ENCODE measurements around the gene C6orf132.

- TF ChIP-seq SETDB1 (IDR thresholded peaks at IDR 0.05; ENCODE audit: low read length) = no peak
- no peak for TF ChIP-seq TAF1 (IDR thresholded peaks at IDR 0.05; ENCODE audit: control insufficient read depth, extremely low read depth, insufficient read depth, low read length, severe bottlenecking)
- TF ChIP-seq LARP7 (IDR thresholded peaks at IDR 0.05) = 0 out of 2 replicates have a peak, but pooled peaks have one; percentile 20
- no peak for TF ChIP-seq HBP1 (CRISPR knock-in tag; IDR thresholded peaks at IDR 0.05)
Measured at GRCh38 chr6:42101186-42101657, 41.2 kb downstream of the C6orf132 start.

All from K562 (cell line).